ENCODE measurements around the gene CEP20. TPM values are rescaled to one million over a fixed set of nuclear protein-coding genes. Genes with fewer than 3 reads are reported as not detected.

CEP20 gene
- total and polyA plus RNA-seq, 10 of the 15 experiments (the other 5 are each of a cell fraction or from before 2014, with no cell fraction given) = 33.4 to 57.8 (median 52.6) TPM

DNA sequence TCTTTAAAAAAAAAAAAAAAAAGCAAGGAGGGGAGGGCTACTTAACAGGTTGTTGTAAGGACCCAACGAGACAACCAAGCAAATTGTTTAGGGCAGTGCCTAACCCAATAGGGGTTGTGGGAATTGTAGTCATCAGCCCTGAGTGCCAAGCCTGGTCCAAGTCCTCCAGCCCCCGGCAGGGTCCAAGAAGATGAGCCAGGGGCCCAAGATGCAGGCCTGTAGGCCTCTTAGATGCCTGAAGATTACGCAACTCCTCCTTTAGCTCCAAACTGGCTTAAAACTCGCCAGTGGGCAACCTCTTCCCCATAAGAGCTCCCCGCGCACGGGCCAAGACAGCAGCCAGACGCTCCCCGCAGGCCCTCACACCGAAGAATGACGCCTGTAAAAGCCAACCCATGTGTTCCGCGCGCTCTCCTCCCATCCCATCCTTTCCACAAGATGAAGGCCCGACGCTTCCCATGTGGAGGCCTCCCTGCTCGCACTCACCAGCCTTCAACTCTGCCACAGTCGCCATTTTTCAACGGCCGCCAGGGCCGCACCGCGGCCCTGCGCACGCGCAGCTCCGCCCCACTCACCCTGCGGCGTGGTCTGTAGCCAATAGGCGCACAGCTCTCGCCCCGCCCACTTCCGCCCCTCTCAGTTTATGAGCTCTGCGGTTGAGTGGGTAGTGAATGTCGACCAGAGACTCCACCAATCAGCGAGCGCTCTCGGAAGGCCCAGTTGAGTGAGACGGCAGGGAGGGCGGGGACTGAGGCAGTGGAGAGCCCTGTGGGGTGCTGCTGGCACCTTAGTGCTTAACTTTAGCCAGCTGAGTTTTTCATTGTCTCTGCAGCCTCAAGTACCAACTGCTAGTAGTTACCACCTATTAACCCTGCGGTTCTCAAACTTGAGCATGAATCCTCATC is at the start of gene CEP20 (continued):
- TF ChIP-seq, protein P1, sequence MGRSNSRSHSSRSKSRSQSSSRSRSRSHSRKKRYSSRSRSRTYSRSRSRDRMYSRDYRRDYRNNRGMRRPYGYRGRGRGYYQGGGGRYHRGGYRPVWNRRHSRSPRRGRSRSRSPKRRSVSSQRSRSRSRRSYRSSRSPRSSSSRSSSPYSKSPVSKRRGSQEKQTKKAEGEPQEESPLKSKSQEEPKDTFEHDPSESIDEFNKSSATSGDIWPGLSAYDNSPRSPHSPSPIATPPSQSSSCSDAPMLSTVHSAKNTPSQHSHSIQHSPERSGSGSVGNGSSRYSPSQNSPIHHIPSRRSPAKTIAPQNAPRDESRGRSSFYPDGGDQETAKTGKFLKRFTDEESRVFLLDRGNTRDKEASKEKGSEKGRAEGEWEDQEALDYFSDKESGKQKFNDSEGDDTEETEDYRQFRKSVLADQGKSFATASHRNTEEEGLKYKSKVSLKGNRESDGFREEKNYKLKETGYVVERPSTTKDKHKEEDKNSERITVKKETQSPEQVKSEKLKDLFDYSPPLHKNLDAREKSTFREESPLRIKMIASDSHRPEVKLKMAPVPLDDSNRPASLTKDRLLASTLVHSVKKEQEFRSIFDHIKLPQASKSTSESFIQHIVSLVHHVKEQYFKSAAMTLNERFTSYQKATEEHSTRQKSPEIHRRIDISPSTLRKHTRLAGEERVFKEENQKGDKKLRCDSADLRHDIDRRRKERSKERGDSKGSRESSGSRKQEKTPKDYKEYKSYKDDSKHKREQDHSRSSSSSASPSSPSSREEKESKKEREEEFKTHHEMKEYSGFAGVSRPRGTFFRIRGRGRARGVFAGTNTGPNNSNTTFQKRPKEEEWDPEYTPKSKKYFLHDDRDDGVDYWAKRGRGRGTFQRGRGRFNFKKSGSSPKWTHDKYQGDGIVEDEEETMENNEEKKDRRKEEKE (IDR thresholded peaks at IDR 0.05) = no peak
- TF ChIP-seq, protein P2, sequence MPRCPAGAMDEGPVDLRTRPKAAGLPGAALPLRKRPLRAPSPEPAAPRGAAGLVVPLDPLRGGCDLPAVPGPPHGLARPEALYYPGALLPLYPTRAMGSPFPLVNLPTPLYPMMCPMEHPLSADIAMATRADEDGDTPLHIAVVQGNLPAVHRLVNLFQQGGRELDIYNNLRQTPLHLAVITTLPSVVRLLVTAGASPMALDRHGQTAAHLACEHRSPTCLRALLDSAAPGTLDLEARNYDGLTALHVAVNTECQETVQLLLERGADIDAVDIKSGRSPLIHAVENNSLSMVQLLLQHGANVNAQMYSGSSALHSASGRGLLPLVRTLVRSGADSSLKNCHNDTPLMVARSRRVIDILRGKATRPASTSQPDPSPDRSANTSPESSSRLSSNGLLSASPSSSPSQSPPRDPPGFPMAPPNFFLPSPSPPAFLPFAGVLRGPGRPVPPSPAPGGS (IDR thresholded peaks at IDR 0.05; ENCODE audit: borderline replicate concordance, insufficient read depth, low read depth, low read length, poor library complexity, severe bottlenecking) = no peak
- TF ChIP-seq NR2C1 (IDR thresholded peaks at IDR 0.05) = no peak; the same call in 1 of the 2 replicates
- TF ChIP-seq, protein P3, sequence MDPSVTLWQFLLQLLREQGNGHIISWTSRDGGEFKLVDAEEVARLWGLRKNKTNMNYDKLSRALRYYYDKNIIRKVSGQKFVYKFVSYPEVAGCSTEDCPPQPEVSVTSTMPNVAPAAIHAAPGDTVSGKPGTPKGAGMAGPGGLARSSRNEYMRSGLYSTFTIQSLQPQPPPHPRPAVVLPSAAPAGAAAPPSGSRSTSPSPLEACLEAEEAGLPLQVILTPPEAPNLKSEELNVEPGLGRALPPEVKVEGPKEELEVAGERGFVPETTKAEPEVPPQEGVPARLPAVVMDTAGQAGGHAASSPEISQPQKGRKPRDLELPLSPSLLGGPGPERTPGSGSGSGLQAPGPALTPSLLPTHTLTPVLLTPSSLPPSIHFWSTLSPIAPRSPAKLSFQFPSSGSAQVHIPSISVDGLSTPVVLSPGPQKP (IDR thresholded peaks at IDR 0.05; ENCODE audit: low read depth, low read length) = peak; percentile 84
- 0 out of 2 replicates have a peak, but pooled peaks have one; percentile 10 for TF ChIP-seq TBL1XR1 (IDR thresholded peaks at IDR 0.05; ENCODE audit: low read depth, low read length)
- TF ChIP-seq, protein P4, sequence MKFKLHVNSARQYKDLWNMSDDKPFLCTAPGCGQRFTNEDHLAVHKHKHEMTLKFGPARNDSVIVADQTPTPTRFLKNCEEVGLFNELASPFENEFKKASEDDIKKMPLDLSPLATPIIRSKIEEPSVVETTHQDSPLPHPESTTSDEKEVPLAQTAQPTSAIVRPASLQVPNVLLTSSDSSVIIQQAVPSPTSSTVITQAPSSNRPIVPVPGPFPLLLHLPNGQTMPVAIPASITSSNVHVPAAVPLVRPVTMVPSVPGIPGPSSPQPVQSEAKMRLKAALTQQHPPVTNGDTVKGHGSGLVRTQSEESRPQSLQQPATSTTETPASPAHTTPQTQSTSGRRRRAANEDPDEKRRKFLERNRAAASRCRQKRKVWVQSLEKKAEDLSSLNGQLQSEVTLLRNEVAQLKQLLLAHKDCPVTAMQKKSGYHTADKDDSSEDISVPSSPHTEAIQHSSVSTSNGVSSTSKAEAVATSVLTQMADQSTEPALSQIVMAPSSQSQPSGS (IDR thresholded peaks at IDR 0.05; ENCODE audit: low read length) = no peak
- TF ChIP-seq, protein P5, sequence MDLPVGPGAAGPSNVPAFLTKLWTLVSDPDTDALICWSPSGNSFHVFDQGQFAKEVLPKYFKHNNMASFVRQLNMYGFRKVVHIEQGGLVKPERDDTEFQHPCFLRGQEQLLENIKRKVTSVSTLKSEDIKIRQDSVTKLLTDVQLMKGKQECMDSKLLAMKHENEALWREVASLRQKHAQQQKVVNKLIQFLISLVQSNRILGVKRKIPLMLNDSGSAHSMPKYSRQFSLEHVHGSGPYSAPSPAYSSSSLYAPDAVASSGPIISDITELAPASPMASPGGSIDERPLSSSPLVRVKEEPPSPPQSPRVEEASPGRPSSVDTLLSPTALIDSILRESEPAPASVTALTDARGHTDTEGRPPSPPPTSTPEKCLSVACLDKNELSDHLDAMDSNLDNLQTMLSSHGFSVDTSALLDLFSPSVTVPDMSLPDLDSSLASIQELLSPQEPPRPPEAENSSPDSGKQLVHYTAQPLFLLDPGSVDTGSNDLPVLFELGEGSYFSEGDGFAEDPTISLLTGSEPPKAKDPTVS (IDR thresholded peaks at IDR 0.05; ENCODE audit: low read depth, low read length) = no peak
- TF ChIP-seq CBFB (IDR thresholded peaks at IDR 0.05; ENCODE audit: low read depth) = peak; percentile 71; the same call in 1 of the 2 replicates
- TF ChIP-seq IRF4 (IDR thresholded peaks at IDR 0.05; ENCODE audit: low read depth, low read length) = no peak
- TF ChIP-seq POLR2AphosphoS5 (IDR thresholded peaks at IDR 0.05; ENCODE audit: low read length) = peak; percentile 93
- TF ChIP-seq, protein P6, sequence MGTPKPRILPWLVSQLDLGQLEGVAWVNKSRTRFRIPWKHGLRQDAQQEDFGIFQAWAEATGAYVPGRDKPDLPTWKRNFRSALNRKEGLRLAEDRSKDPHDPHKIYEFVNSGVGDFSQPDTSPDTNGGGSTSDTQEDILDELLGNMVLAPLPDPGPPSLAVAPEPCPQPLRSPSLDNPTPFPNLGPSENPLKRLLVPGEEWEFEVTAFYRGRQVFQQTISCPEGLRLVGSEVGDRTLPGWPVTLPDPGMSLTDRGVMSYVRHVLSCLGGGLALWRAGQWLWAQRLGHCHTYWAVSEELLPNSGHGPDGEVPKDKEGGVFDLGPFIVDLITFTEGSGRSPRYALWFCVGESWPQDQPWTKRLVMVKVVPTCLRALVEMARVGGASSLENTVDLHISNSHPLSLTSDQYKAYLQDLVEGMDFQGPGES (IDR thresholded peaks at IDR 0.05) = no peak; the same call in 1 of the 2 replicates
- TF ChIP-seq, protein P7, sequence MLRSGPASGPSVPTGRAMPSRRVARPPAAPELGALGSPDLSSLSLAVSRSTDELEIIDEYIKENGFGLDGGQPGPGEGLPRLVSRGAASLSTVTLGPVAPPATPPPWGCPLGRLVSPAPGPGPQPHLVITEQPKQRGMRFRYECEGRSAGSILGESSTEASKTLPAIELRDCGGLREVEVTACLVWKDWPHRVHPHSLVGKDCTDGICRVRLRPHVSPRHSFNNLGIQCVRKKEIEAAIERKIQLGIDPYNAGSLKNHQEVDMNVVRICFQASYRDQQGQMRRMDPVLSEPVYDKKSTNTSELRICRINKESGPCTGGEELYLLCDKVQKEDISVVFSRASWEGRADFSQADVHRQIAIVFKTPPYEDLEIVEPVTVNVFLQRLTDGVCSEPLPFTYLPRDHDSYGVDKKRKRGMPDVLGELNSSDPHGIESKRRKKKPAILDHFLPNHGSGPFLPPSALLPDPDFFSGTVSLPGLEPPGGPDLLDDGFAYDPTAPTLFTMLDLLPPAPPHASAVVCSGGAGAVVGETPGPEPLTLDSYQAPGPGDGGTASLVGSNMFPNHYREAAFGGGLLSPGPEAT (IDR thresholded peaks at IDR 0.05; ENCODE audit: low read depth) = peak; percentile 91
- TF ChIP-seq TCF3 (IDR thresholded peaks at IDR 0.05; ENCODE audit: borderline replicate concordance, insufficient read depth, low read depth, low read length) = no peak
